ENCODE results near the gene TMIGD1. TPM values are rescaled to one million over a fixed set of nuclear protein-coding genes. Genes with fewer than 3 reads are reported as not detected.

TMIGD1 gene
- polyA plus RNA-seq, 1 donor (not counting 4 experiments of a cell fraction or from before 2014, with no cell fraction given): not detected

GRCh38 chr17:30267625-30268024, 66.2 kb downstream of the TMIGD1 start:
- Histone ChIP-seq H3K27me3 (ENCODE audit: control insufficient read depth, extremely low read depth, insufficient read depth, low read length) (no peaks in the 10 kb centered on the region), H3K9me3 (ENCODE audit: control insufficient read depth, low read depth, low read length) (no peaks in the 10 kb centered on the region), H3K4me2 (ENCODE audit: control insufficient read depth, extremely low read depth, insufficient read depth, low read depth, low read length) (no peak overlapping the region), H3K36me3 (ENCODE audit: control insufficient read depth in 2 of 2, extremely low read depth in 1 of 2, insufficient read depth in 2 of 2, low read length in 2 of 2) (no peaks in the 10 kb centered on the region), H3K4me3 (ENCODE audit: control insufficient read depth in 2 of 3, extremely low read depth in 1 of 3, insufficient read depth in 2 of 3, low read depth in 1 of 3, low read length in 3 of 3) (no peak overlapping the region), H3K79me2 (ENCODE audit: control insufficient read depth, insufficient read depth, low read length) (no peaks in the 10 kb centered on the region), H2AFZ (ENCODE audit: control insufficient read depth, low read length) (no peak overlapping the region), H3K9me1 (ENCODE audit: control insufficient read depth, extremely low read depth, insufficient read depth, low read length) (no peaks in the 10 kb centered on the region), H3K27ac (ENCODE audit: control insufficient read depth, insufficient read depth, low read length) (no peak overlapping the region), H3K4me1 (ENCODE audit: control insufficient read depth, extremely low read depth, insufficient read depth, low read length) (no peaks in the 10 kb centered on the region), H3K9ac (ENCODE audit: control insufficient read depth, extremely low read depth, insufficient read depth, low read length) (no peak overlapping the region), H4K20me1 (ENCODE audit: control insufficient read depth, extremely low read depth, insufficient read depth, low read length) (no peaks in the 10 kb centered on the region)
- no peak for FAIRE-seq
- dilution Hi-C loops (cut with MboI; ENCODE audit: extremely low pct_ligation_motif_present, low sequenced_read_pairs): no loop called here
- no peak for DNase-seq (ENCODE audit: low read depth, low spot score)
- TF ChIP-seq CTCF (optimal IDR thresholded peaks at IDR 0.05 in 1 of 3, IDR thresholded peaks at IDR 0.05 in 1 of 3, conservative IDR thresholded peaks at IDR 0.05 in 1 of 3; ENCODE audit: extremely low read depth in 1 of 3, insufficient read depth in 2 of 3, low read length in 3 of 3): no peak
- no peak for TF ChIP-seq EZH2 (IDR thresholded peaks at IDR 0.05; ENCODE audit: low read length)

Small RNA genes within 50 kb of the gene (small RNA-seq; reads per million reads assigned to genes)
- gene RF00019 (ENCODE audit: insufficient read length in 3 of 3, low read depth in 3 of 3, low replicate concordance in 1 of 3) (0 reads per million in 3 experiments), gene RNU6-1267P (ENCODE audit: insufficient read length in 3 of 3, low read depth in 3 of 3, low replicate concordance in 1 of 3) (0 to 0.25 (median 0) reads per million in 3 experiments), gene RNU6-990P (ENCODE audit: insufficient read length in 3 of 3, low read depth in 3 of 3, low replicate concordance in 1 of 3) (0 reads per million in 3 experiments)

Other genes starting within 250 kb of the TMIGD1 start
- 9.0 to 12.7 TPM (median 10.1 TPM) in 3 replicates for gene NSRP1, start 217.2 kb downstream of the TMIGD1 start, polyA plus RNA-seq
- gene SLC6A4, start 98.4 kb downstream of the TMIGD1 start, polyA plus RNA-seq: 0.01 TPM in 1 of 3 replicates, not detected in the others
- 1.7 to 4.2 TPM (median 3.5 TPM) in 3 replicates for gene BLMH, start 42.1 kb downstream of the TMIGD1 start, polyA plus RNA-seq
- gene CPD, start 44.9 kb upstream of the TMIGD1 start, polyA plus RNA-seq: 24.0 to 30.5 TPM (median 29.3 TPM) in 3 replicates
- 17.3 to 32.6 TPM (median 24.5 TPM) in 3 replicates for gene GOSR1, start 143.4 kb upstream of the TMIGD1 start, polyA plus RNA-seq

Data from keratinocyte (primary cell).